Transverse colon (tissue), 4 donors: ENCODE results near the gene VLDLR. TPM values are rescaled to one million over a fixed set of nuclear protein-coding genes. Genes with fewer than 3 reads are reported as not detected.

Source experiments
- DNase-seq: peaks from one replicate; pipeline ENCODE4 v3.0.0-alpha.2; 2019
- H3K27ac ChIP-seq, 4 donors: fragments of 200-600 bp; sonication (generic); 2 replicates each; pipeline ENCODE4 v1.5.1; 2016 to 2018; ENCODE audit warnings: inconsistent platforms in 4 of 4
- H3K27me3 ChIP-seq: fragments of 200-600 bp; sonication (generic); 2 replicates; pipeline ENCODE4 v1.5.1; 2017; ENCODE audit warnings: inconsistent platforms
- H3K36me3 ChIP-seq, 4 donors: fragments of 200-600 bp; sonication (generic); 2 replicates each; pipeline ENCODE4 v1.5.1; 2017 to 2019; ENCODE audit warnings: inconsistent platforms in 4 of 4
- H3K4me1 ChIP-seq, 4 donors: fragments of 200-600 bp; sonication (generic); 2 replicates each; pipeline ENCODE4 v1.5.1; 2017 to 2020; ENCODE audit warnings: inconsistent platforms in 4 of 4
- H3K4me3 ChIP-seq, 4 donors: fragments of 200-600 bp; sonication (generic); 1 replicate in 1 of 4; 2 replicates in 3 of 4; pipeline versions ENCODE4 v1.5.1 to v1.6.1; 2017 to 2019; ENCODE audit warnings: inconsistent platforms in 4 of 4
- H3K9me3 ChIP-seq, 2 donors: fragments of 200-600 bp; sonication (generic); 2 replicates each; pipeline ENCODE4 v1.5.1; 2017 to 2019; ENCODE audit warnings: inconsistent platforms in 2 of 2
- CTCF ChIP-seq, 5 experiments: fragments of 200-600 bp in 3 of 5; fragments of 450-650 bp in 2 of 5; sonication (generic) in 3 of 5; IDR thresholded peaks; 1 replicate in 2 of 5; 2 replicates in 3 of 5; pipeline ENCODE4 v1.5.1; 2016 to 2017; ENCODE audit warnings: antibody characterized with exemption in 5 of 5, inconsistent platforms in 3 of 5, mild to moderate bottlenecking in 2 of 5, moderate library complexity in 1 of 5
- EP300 ChIP-seq: sonication (generic); formaldehyde crosslinking; IDR thresholded peaks from one replicate; pipeline ENCODE4 v1.6.1; 2017; ENCODE audit warnings: antibody characterized with exemption, low read depth
- POLR2A ChIP-seq: fragments of 450-650 bp; IDR thresholded peaks from one replicate; pipeline ENCODE4 v1.6.1; 2016; ENCODE audit warnings: antibody characterized with exemption, mild to moderate bottlenecking, moderate library complexity
- POLR2AphosphoS5 ChIP-seq, 3 donors: sonication (generic); formaldehyde crosslinking; IDR thresholded peaks; one replicate each; pipeline ENCODE4 v1.6.1; 2016; ENCODE audit warnings: antibody characterized with exemption in 3 of 3
- WGBS, 2 donors: methylation state at CpG; one replicate each; pipeline ENCODE4 v1.1.5; 2018; ENCODE audit warnings: low coverage in 1 of 2; 5-methylcytosine and 5-hydroxymethylcytosine counted together
- in situ Hi-C, 4 donors: fragments of 200-750 bp; cut with MboI; loops; one replicate each; pipeline versions ENCODE4 v1.15.0 to v1.15.1; 2017; ENCODE audit warnings: low sequenced_read_pairs in 3 of 4, low pct_ligation_motif_present in 1 of 4, low pct_unique_long_range_greater_than_20kb in 1 of 4
- intact Hi-C: fragments of 100-400 bp; cut with DNase I; formaldehyde crosslinking; loops from one replicate; pipeline ENCODE4 v1.15.1; 2023; ENCODE audit warnings: low total_unique reads
- total RNA-seq, 4 donors: library from RNA; depleted of rRNA; stranded (reverse); fragments of >200 nt; gene quantifications; one replicate each; pipeline ENCODE4 v1.1.0, GENCODE V29; 2016

VLDLR gene
- total RNA-seq, 4 donors from 2014 or later: 0.80 to 14.0 (median 9.6) TPM

GRCh38 chr9:2657427-2657826 is 35.8 kb downstream of the VLDLR start:
- H3K4me3 ChIP-seq: no peak overlapping the region
- TF ChIP-seq POLR2A: no peak
- no peak for TF ChIP-seq EP300
- TF ChIP-seq POLR2AphosphoS5 (IDR thresholded peaks at IDR 0.05): no peak
- no peak for TF ChIP-seq CTCF (IDR thresholded peaks at IDR 0.05)
- in situ Hi-C loops (no loop called here), intact Hi-C loops (no loop called here)
- DNase-seq: no peak
- WGBS, 2 donors: 74 to 91% methylated on average over 1 to 9 of the region's 9 CpGs
- no peaks in the 10 kb centered on the region for H3K27me3 ChIP-seq
- no peaks in the 10 kb centered on the region for H3K9me3 ChIP-seq
- no peaks in the 10 kb centered on the region for H3K36me3 ChIP-seq
- H3K4me1 ChIP-seq: no peaks in the 10 kb centered on the region
- H3K27ac ChIP-seq: no peak overlapping the region

GRCh38 chr9:2662496-2662895 is 40.9 kb downstream of the VLDLR start:
- Histone ChIP-seq H3K27me3 (no peaks in the 10 kb centered on the region), H3K36me3 (no peaks in the 10 kb centered on the region), H3K27ac (no peak overlapping the region), H3K4me1 (no peaks in the 10 kb centered on the region), H3K9me3 (no peaks in the 10 kb centered on the region), H3K4me3 (no peak overlapping the region)
- intact Hi-C loops (no loop called here), in situ Hi-C loops (no loop called here)
- WGBS, 2 donors: 89 to 92% methylated on average over 2 to 7 of the region's 7 CpGs
- DNase-seq: no peak
- TF ChIP-seq EP300: no peak
- no peak for TF ChIP-seq POLR2AphosphoS5 (IDR thresholded peaks at IDR 0.05)
- TF ChIP-seq POLR2A: no peak
- no peak for TF ChIP-seq CTCF (IDR thresholded peaks at IDR 0.05)

GRCh38 chr9:2663461-2664173 is 42.0 kb downstream of the VLDLR start:
- 79 to 84% methylated on average over 7 of the region's 7 CpGs for WGBS, 2 donors
- intact Hi-C loops (no loop called here), in situ Hi-C loops (no loop called here)
- no peaks in the 10 kb centered on the region for H3K36me3 ChIP-seq
- no peaks in the 10 kb centered on the region for H3K4me1 ChIP-seq
- no peak for DNase-seq
- no peak overlapping the region for H3K4me3 ChIP-seq
- TF ChIP-seq POLR2AphosphoS5 (IDR thresholded peaks at IDR 0.05) (no peak), EP300 (no peak), POLR2A (no peak), CTCF (IDR thresholded peaks at IDR 0.05) (no peak)
- peak overlapping the region in 1 of 4 donors; percentile 19 for H3K27ac ChIP-seq
- H3K27me3 ChIP-seq: no peaks in the 10 kb centered on the region
- no peaks in the 10 kb centered on the region for H3K9me3 ChIP-seq

- DNase-seq: no peak
- no peaks in the 10 kb centered on the region for H3K4me1 ChIP-seq
- no peaks in the 10 kb centered on the region for H3K27me3 ChIP-seq
- 67 to 80% methylated on average over 3 to 4 of the region's 4 CpGs for WGBS, 2 donors
- H3K4me3 ChIP-seq: no peak overlapping the region
- TF ChIP-seq POLR2A (no peak), CTCF (IDR thresholded peaks at IDR 0.05) (no peak), EP300 (no peak), POLR2AphosphoS5 (IDR thresholded peaks at IDR 0.05) (no peak)
- H3K9me3 ChIP-seq: no peaks in the 10 kb centered on the region
- in situ Hi-C loops (no loop called here), intact Hi-C loops (no loop called here)
- H3K36me3 ChIP-seq: no peaks in the 10 kb centered on the region
- H3K27ac ChIP-seq: no peak overlapping the region
Observed at GRCh38 chr9:2664174-2665065, 42.8 kb downstream of the VLDLR start.
